Measurements from ENCODE around the gene CEACAM1. TPM values are rescaled to one million over a fixed set of nuclear protein-coding genes. Genes with fewer than 3 reads are reported as not detected.
"Not testable (repeated sequence)": the region's sequence is repeated elsewhere in the genome, so short reads cannot be mapped to it uniquely, and the experiment has no call there.

CEACAM1 gene
- total RNA-seq, 1 experiment from 2014 or later, result 0.12 TPM

DNA sequence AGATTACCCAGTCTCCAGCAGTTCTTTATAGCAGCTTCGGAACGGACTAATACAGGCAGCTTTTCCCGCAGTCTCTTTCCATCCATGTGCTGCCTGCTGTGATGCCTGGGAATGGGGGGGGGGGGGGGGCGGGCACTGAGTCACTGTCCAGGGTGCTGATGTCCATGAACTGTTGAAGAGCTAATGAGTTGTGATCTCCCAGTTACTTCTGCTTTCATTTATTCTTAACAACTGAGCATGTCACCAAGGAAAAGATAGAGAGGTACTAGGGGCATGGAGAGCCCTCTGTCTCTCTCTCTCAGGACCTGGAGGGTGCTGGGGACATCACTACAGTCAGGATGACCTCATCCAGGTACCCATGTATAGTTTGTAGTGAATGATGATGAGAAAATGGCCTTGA lies 20.3 kb upstream of the CEACAM1 start:
- DNase-seq (ENCODE audit: low read depth), result no peak

DNA sequence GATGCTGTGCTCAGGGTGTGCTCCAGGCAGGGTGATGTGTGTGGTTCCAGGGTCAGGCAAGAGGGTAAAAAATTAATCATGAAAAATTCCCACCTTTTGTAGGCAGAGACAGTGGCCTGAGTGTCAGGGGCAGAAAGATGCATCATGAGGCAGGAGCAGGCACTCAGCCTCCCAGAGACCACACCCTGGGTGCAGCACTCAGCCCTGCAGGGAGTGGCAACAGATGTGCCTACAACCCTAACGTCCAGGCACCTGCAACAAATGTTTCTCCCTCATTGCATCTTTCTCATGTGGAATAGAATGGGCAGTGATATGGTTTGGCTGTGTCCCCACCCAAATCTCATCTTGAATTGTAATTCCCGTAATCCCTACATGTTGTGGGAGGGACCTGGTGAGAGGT lies 19.6 kb upstream of the CEACAM1 start:
- no peak for DNase-seq (ENCODE audit: low read depth)

DNA sequence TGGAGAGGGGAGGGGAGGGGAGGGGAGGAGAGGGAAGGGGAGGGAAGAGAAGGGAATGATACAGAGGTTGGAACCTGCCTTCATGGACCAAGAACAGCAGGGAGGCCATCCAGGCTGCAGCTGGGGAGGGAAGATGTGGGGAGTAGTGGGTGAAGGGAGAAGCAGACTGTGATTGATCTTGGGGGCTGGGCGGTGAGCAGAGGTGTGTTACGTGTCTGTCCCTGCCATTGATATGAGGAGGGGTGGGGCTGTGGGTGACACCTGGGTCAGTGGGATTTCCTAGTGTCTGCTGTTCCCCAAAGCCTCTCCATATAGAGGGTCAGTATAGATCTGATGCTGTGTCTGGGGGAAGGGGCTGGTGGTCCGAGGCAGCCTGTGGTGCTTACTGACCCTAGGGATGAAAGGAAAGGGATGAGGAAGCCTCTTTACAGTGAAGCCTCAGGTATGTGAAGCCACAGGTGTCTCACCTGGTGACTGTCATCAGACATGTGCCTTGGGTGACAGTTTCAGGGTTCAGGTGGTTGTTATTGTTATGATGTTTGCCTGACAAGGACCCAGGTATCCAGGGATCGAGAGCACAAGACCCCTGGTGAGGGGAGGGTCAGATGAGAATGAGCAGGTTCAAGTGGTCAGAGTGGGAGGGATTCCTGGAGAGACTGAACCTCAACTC lies 18.7 kb upstream of the CEACAM1 start:
- DNase-seq (ENCODE audit: low read depth), result no peak

DNA sequence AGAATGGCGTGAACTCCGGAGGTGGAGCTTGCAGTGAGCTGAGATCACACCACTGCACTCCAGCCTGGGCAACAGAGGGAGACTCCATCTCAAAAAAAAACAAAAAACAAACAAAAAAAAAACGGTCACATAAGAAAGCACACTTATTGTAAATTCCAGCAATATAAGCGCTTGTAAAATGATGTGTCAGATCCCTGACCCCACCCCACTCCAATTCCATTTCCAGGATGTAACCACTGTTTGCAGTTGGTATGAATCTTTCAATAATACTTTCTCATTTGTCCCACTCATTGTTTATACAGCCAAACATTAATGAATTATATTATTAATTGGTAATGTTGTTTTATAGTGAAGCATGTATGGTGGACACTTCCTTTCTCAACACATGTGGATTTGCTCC lies 15.9 kb upstream of the CEACAM1 start:
- DNase-seq (ENCODE audit: low read depth), result no peak

DNA sequence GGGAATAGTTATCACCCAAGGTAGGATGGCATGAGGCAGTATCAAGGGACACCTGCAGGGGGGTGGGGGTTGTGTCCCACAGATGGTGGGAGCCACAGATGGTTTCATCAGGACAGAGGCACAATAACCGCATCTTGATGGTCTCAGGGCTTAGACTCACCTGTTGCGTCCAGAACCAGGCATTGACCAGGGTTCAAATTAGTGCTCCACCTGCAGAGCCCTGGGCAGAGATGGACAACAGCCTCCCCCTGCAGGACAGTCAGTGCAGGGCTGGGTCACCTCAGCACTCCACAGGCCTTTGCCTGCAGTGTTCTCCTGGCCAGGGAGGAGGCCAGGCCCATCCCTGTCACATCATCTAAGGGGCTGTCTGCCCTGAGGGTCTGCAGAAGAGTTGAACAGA lies 14.5 kb upstream of the CEACAM1 start:
- DNase-seq (ENCODE audit: low read depth), result no peak

DNA sequence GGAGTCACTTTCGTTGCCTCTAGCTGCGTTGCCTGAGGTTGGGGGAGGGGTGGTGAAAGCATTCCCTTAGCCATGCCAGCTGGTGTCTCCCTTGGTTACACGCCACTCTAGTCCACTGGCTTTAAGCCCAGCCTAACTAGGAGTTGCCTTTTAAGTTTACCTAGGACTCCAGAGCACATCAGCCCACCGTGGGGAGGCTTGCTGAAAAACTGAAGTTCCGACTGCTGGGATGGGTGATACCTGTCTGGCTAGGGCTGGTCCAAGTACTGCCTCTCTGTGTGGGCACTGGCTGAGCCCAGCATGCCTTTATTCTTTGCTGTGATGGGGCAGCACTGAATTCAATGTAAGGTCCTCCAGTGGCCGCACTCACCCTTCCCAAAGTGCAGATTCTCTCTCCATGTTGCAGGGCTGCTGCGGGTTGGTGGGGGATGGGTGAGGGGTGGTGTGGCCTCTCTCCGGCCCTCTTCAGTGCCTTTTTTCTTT lies 11.8 kb upstream of the CEACAM1 start:
- DNase-seq (ENCODE audit: low read depth), result peak; percentile 20

DNA sequence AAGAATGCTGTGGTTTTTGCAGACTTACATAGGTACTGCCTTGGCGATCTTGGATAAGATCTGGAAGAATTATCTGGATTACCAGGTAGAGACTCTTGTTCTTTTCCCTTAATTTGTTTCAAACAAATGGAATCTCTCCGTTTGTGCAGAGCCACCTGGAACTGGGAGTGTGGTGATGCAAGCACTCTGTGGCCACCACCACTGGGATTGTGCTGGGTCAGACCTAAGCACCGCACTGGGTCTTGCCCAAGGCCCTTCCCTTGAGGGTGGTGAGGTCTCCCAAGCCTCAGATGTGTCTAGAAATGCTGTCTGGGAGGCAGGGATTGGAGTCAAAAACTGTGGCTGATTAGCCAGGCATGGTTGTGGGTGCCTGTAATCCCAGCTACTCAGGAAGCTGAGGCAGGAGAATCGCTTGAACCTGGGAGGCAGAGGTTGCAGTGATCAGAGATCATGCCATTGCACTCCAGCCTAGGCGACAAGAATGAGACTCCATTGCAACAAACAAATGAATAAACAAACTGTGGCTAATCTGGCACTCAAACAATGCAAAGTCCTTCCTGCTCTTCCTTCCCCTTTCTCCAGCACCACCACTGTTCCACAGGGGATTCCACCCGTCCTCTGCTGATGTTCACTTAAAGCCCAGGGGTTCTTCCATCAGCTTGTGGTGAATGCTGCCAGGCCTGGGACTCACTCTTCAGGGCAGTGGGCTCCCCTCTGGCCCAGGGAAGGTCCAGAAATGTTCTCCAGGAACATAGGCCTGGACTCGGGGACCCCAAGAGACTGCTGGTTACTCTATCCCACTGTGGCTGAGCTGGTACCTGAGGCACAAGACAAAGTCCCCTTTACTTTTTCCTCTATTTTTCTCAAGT lies 10.8 kb upstream of the CEACAM1 start:
- no peak for DNase-seq (ENCODE audit: low read depth)

DNA sequence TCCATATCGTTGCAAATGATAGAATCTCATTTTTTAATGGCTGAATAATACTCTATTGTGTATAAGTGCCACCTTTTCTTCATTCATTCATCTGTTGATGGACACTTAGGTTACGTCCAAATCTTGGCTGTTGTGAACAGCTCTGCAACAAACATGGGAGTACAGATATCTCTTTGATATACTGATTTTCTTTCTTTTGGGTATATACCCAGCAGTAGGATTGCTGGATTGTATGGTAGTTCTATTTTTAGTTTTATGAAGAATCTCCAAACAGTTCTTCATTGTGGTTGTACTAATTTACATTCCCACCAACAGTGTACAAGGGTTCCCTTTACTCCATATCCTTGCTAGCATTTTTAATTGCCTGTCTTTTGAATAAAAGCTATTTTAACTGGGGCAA lies 7.0 kb upstream of the CEACAM1 start:
- not testable (repeated sequence) for DNase-seq (ENCODE audit: low read depth)

DNA sequence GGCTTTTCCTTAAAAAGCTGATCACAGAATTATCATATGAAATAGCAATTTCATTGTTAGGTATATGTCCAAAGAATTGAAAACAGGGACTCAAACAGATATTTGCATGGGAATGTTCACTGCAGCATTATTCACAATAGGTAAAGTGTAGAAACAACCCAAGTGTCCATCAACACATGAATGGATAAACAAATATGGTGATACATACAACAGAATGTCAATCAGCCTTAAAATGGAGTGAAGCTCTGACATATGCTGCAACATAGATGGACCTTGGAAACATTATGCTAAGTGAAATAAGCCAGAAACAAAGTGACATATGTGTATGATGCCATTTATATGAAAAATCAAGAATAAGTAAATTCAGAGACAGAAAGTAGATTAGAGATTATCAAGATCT lies 6.1 kb upstream of the CEACAM1 start:
- no peak for DNase-seq (ENCODE audit: low read depth)

DNA sequence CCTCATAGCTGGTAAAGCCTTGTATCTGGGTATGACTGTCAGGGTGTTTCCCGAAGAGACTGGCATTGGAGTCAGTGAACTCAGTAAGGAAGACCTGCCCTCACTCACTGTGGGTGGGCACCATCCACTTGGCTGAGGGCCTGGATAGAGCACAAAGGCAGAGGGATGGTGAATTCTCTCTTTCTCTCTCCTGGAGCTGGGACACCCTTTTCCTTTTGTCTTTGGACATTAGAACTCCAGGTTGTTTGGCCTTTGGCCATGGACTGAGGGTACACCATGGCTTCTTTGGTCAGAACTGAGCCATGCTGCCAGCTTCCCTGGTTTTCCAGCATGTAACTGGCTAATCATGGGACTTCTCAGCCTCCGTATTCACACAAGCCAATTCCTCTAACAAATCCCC lies 4.6 kb upstream of the CEACAM1 start:
- no peak for DNase-seq (ENCODE audit: low read depth)

DNA sequence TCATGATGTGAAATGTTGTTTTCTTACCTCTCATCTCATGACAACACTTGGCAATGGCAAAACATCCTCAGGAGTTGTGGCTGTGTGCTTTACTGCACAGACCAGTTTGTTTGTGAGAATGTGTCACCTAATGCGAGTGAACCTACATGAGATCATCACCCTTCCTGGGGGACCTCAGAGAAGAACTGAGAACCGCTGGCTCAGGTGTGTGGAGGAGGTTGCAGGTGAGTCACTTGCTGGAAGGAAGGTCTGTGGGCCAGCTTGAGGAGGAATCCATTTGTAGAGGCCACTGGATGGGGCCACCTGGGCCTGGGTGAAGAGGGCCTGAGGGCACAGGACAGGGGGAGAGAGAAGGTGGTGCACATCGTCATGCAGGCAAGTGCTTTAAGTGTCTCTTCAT lies 3.0 kb upstream of the CEACAM1 start:
- DNase-seq (ENCODE audit: low read depth), result no peak

DNA sequence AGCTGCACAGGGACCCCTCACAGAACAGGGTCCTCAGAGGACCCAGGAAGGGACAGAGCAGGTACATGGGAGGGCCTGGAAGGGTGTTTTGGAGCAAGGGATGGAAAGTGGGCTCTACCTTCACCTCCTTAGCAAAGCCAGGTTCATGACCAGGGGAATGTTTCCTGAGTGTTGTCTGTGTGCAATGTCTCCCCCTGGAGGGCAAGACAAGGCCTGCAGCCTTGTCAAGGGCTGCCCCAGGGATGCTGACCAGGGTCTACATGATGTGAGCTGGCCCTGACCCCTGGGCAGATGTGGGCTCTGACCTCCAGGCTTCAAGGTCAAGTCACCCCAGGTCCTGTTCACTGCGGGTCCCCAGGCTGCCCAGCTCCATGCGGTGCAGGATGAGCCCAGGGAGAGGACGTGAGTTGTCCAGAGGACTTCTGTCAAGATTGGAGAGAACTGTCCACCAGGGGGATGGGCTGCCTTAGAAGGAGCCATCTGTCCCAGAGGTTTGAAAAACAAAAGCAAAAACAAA lies 1.0 kb upstream of the CEACAM1 start:
- peak; percentile 38 for DNase-seq (ENCODE audit: low read depth)

DNA sequence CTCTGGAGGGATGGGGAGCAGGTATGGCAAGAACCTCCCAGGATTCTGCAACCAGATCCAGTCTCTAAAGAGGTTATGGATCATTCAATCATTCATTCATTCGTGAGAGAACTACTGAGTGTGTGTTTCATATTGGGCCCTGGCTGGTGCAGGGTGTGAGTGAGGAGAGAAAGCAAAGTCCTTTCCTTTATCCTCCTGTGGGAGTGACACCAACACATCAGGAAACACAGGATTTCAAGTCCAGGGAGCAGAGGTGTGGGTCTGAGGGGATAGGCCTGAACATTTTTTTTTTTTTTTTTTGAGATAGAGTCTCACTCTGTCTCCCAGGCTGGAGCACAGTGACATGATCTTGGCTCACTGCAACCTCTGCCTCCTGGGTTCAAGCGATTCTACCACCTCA lies 3.3 kb downstream of the CEACAM1 start:
- no peak for DNase-seq (ENCODE audit: low read depth)

DNA sequence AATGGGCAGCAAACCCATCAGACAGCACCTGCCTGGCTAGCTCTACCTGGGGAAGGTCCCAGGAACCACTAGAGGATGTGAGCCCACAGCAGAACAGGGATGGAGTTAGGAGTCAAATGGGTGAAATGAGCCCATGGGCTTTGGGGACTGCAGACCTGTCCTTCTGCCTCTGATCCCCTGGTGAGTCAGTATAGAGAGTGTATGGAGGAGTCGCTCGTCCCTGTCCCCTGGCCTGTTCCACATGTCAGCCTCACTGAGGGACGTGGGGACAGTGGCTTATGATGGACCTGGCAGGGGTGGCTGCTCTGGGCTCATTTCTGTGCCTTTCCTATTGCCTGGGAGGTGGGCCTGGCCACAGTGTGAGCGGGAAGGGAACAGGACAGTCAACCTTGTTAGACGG lies 4.0 kb downstream of the CEACAM1 start:
- DNase-seq (ENCODE audit: low read depth), result no peak

DNA sequence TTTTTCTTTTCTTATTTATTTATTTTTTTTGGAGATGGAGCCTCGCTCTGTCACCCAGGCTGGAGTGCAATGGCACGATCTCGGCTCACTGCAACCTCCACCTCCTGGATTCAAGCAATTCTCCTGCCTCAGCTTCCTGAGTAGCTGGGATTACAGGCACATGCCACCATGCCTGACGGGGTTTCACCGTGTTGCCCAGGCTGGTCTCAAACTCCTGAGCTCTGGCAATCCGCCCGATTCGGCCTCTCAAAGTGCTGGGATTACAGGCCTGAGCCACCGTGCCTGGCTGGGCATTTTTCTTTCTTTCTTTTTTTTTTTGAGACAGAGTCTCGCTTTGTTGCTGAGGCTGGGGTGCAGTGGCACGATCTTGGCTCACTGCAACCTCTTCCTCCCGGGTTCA lies 6.0 kb downstream of the CEACAM1 start:
- DNase-seq (ENCODE audit: low read depth), result not testable (repeated sequence)

DNA sequence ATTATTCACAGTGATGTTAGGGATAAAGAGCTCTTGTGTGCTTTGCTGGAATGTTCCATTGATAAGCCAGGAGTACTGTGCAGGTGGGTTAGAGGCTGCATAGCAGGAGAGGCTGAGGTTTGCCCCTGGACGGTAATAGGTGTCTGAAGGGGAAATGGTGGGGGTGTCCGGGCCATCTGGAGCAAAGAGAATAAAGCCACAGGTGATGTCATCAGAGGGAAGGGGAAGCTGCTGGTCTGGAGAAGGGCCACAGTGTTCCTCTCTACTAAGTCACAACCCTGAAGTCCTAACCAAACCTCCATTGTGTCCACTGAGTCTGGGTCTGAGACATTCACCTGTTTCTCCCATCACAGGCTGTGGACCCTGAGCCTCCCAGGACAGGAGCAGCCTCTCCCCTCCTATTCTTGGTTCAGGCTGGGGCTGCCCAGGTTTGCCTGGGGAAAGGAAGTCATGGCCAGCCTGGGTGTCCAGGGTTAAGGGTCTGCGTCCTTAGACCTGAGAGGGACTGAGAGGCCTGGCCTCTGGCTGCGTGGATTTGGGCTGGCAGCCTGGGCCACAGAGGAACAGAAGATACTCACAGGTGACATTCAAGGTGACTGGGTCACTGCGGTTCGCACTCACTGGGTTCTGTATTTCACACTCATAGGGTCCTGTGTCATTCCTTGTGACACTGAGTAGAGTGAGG lies 6.8 kb downstream of the CEACAM1 start:
- no peak for DNase-seq (ENCODE audit: low read depth)

DNA sequence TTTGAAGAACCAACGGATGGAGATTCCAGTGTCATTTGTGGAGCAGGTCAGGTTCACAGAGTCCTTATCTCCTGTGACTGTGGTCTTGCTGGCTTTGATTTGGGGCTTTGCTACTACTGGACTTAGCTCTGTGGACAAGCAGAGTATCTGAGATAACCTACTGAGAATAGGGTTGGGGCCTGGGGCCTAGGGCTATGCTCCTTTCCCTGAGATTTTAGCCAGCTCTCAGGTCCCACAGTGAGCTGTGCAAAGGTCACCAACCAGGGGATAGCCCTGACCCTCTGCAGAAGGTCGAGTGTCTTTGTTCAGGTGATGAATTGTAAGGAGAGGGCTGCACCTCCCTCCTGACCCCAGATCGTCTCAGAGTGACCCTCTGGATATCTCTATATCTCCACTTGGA lies 9.2 kb downstream of the CEACAM1 start:
- DNase-seq (ENCODE audit: low read depth), result no peak

DNA sequence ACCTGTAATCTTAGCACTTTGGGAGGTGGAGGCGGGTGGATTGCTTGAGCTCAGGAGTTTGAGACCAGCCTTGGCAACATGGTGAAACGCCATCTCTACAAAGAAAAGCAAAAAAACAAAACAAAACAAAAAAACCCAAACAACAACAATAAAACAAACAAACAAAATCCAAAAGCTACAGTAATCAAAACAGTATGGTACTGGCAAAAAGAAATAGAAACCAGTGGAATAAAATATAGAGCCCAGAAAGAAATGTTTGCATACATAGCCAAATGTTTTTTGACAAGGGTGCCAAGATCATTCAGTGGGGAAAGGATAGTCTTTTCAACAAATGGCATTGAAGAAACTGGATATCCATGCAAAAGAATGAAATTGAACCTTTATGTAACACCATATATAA lies 11.5 kb downstream of the CEACAM1 start:
- no peak for DNase-seq (ENCODE audit: low read depth)

DNA sequence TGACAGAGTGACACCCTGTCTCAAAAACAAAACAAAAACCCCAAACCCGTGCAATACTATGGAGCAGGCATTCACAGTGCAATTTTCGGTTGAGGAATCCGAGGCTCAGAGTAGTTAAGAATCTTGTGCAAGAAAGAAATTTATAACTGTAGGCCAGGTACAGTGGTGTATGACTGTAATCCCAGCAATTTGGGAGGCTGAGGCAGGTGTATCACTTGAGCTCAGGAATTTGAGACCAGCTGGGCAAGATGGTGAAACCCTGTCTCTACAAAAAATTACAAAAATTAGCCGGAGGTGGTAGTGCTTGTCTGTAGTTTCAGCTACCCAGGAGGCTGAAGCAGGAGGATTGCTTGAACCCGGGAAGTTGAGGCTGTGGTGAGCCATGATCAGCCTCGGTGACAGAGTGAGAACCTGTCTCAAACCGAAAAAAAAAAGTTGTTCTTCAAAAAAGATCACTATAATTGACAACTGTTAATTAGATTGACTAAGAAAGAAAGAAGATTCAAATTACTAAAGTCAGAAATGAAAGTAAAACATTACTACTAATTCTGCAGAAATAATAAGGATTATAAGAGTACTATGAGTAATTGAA lies 12.9 kb downstream of the CEACAM1 start:
- no peak for DNase-seq (ENCODE audit: low read depth)

DNA sequence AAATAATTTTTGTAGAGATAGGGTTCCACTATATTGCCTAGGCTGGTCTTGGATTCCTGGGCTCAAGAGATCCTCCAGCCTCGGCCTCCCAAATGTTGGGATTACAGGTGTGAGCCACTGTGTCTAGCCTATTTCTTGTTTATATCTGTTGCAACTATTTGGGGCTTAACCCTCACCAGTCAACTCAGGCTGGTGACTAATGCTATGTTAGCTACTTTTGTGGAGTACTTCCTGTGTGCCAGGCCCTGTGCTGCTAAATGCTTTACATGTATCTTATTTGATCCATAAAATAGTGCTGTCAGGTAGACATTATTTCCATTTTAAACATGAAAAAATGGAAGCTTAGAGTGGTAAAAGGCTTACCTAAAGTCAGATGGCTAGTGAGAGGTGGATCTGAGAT lies 13.8 kb downstream of the CEACAM1 start:
- no peak for DNase-seq (ENCODE audit: low read depth)

DNA sequence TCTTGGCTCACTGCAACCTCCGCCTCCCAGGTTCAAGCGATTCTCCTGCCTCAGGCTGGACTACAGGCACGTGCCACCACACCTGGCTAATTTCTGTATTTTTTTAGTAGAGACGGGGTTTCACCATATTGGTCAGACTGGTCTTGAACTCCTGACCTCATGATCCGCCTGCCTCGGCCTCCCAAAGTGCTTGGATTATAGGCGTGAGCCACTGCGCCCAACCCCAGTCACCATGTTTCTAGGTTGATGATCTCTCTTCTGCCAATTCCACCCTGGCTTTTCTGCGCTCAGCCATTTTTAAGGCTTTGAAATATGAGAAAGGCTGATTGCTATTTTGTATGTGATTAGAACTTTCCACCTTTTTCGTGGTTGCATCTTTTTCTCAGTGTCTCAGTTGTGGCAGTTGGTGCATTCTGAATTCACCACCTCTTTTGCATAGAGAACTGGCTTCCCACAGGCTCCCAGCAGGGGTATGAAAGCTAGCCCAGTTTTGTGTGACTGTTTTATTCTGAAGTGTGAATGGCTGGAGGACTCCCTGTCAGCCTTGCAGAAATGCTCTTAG lies 15.5 kb downstream of the CEACAM1 start:
- no peak for DNase-seq (ENCODE audit: low read depth)

DNA sequence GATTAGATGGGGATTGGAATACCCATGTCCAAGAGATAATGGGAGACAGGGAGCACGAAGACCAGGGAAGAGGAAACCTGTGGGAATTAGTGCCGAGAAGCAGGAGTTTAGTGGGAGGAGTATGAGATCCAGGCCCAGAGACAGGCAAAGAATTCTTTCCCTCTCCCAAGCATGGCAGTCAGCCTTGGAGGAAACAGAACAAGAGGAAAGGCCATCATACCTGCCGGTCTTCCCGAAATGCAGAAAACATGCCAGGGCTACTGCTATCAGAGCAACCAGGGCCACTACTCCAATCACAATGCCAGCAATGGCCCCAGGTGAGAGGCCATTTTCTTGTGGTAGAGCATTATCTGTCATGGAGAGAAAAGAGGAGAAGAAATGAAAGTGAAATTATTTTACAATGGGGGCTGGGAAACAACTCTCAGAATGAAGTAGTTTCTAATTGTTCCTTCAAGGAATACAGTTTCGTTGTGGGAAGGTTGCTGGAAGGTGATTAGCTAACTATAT lies 16.1 kb downstream of the CEACAM1 start:
- DNase-seq (ENCODE audit: low read depth), result no peak

Measured in RPMI7951 (cell line).